ENCODE measurements around the gene ADAM17. TPM values are rescaled to one million over a fixed set of nuclear protein-coding genes. Genes with fewer than 3 reads are reported as not detected.

ADAM17 gene
- total RNA-seq, 1 experiment from 2014 or later, result 50.0 TPM

GRCh38 chr2:9498210-9498609 lies 57.4 kb downstream of the ADAM17 start:
- no peak overlapping the region for H3K27ac ChIP-seq (ENCODE audit: low read length)
- no peaks in the 10 kb centered on the region for H3K4me1 ChIP-seq (ENCODE audit: control insufficient read depth, insufficient read depth, low read length)
- in situ Hi-C loops (cut with HindIII; ENCODE audit: low pct_unique_long_range_greater_than_20kb, low sequenced_read_pairs) (no loop called here), intact Hi-C loops (cut with micrococcal nuclease; ENCODE audit: unreplicated experiment) (no loop called here)
- H3K36me3 ChIP-seq (ENCODE audit: control insufficient read depth, insufficient read depth, low read length), result peaks cover 27% of the 10 kb centered on the region
- DNase-seq (ENCODE audit: low read depth, low spot score) (no peak), ATAC-seq (no peak)
- no peaks in the 10 kb centered on the region for H3K9me3 ChIP-seq (ENCODE audit: control insufficient read depth, insufficient read depth, low read depth, low read length)
- POLR2A ChIA-PET, result no interaction called here
- no peak overlapping the region for H3K4me3 ChIP-seq (ENCODE audit: low read depth in 2 of 2, low read length in 2 of 2)
- no TSS peak for BruUV-seq (replicated peaks)
- TF ChIP-seq SIN3A (IDR thresholded peaks at IDR 0.05; ENCODE audit: borderline replicate concordance, insufficient read depth, low read depth, low read length) (no peak), POLR2AphosphoS5 (IDR thresholded peaks at IDR 0.05; ENCODE audit: low read depth, low read length) (no peak), REST (IDR thresholded peaks at IDR 0.05; ENCODE audit: insufficient read depth in 1 of 2, low read depth in 2 of 2, low read length in 1 of 2) (no peak), TCF7L2 (IDR thresholded peaks at IDR 0.05; ENCODE audit: low read depth, low read length) (no peak)
- CTCF ChIA-PET, result no interaction called here
- no peaks in the 10 kb centered on the region for H3K27me3 ChIP-seq (ENCODE audit: control insufficient read depth, insufficient read depth, low read length)

GRCh38 chr2:9497017-9497416 lies 58.6 kb downstream of the ADAM17 start:
- no peaks in the 10 kb centered on the region for H3K4me1 ChIP-seq (ENCODE audit: control insufficient read depth, insufficient read depth, low read length)
- no peak overlapping the region for H3K27ac ChIP-seq (ENCODE audit: low read length)
- in situ Hi-C loops (cut with HindIII; ENCODE audit: low pct_unique_long_range_greater_than_20kb, low sequenced_read_pairs) (no loop called here), intact Hi-C loops (cut with micrococcal nuclease; ENCODE audit: unreplicated experiment) (no loop called here)
- peaks cover 39% of the 10 kb centered on the region for H3K36me3 ChIP-seq (ENCODE audit: control insufficient read depth, insufficient read depth, low read length)
- CTCF ChIA-PET, result no interaction called here
- no peaks in the 10 kb centered on the region for H3K9me3 ChIP-seq (ENCODE audit: control insufficient read depth, insufficient read depth, low read depth, low read length)
- no peak for ATAC-seq
- POLR2A ChIA-PET, result no interaction called here
- no TSS peak for BruUV-seq (replicated peaks)
- H3K4me3 ChIP-seq (ENCODE audit: low read depth in 2 of 2, low read length in 2 of 2), result no peak overlapping the region
- DNase-seq (ENCODE audit: low read depth, low spot score), result no peak
- H3K27me3 ChIP-seq (ENCODE audit: control insufficient read depth, insufficient read depth, low read length), result no peaks in the 10 kb centered on the region
- TF ChIP-seq TCF7L2 (IDR thresholded peaks at IDR 0.05; ENCODE audit: low read depth, low read length), result no peak
- TF ChIP-seq CTCF (IDR thresholded peaks at IDR 0.05), result no peak
- no peak for TF ChIP-seq POLR2AphosphoS5 (IDR thresholded peaks at IDR 0.05; ENCODE audit: low read depth, low read length)
- TF ChIP-seq SIN3A (IDR thresholded peaks at IDR 0.05; ENCODE audit: borderline replicate concordance, insufficient read depth, low read depth, low read length), result no peak
- no peak for TF ChIP-seq REST (IDR thresholded peaks at IDR 0.05; ENCODE audit: insufficient read depth in 1 of 2, low read depth in 2 of 2, low read length in 1 of 2)

Measured in Panc1 (cell line).